ENCODE data around the gene NELFCD. TPM values are rescaled to one million over a fixed set of nuclear protein-coding genes. Genes with fewer than 3 reads are reported as not detected.
A peak's percentile ranks its signal among the peaks of the same experiment; 100 is the strongest.
"Not testable (repeated sequence)": the region's sequence is repeated elsewhere in the genome, so short reads cannot be mapped to it uniquely, and the experiment has no call there.

Gene NELFCD
- total RNA-seq, 1 donor, result 46.7 TPM

DNA sequence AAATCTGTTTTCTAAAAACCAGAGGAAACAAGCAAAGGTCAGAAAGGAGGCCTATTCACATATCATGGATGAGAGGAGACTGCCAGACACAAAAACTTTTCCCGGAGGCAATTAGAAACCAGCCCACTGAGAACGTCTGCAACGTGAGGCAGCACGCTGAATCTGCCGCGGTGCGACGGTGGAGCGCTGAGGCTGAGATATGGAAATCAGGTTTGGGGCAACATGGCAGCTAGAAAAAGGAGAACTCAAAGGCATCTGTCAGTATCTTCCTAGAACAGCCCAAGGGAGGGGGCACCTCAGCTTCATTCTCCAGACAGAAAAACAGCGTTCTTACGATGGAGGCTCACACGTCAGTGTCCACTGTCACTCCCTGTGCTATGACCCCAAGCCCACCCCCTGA, 56.3 kb downstream of the NELFCD start:
- Histone ChIP-seq H3K4me1 (ENCODE audit: insufficient read depth, low read length) (peaks cover 17% of the 10 kb centered on the region), H3K79me2 (ENCODE audit: insufficient read depth, low read length) (peaks cover 68% of the 10 kb centered on the region), H3K36me3 (ENCODE audit: insufficient read depth, low read length) (peaks cover 53% of the 10 kb centered on the region), H2AFZ (ENCODE audit: low read length) (no peak overlapping the region), H3K4me3 (ENCODE audit: insufficient read depth, low read length) (no peak overlapping the region), H3K27me3 (ENCODE audit: insufficient read depth, low read length) (no peaks in the 10 kb centered on the region), H3K27ac (ENCODE audit: low read depth, low read length) (no peak overlapping the region), H3K9me3 (ENCODE audit: low read depth, low read length) (no peaks in the 10 kb centered on the region), H4K20me1 (ENCODE audit: insufficient read depth, low read length) (peaks cover 14% of the 10 kb centered on the region), H3K4me2 (ENCODE audit: insufficient read depth, low read length) (no peak overlapping the region)
- no peak for TF ChIP-seq CTCF (IDR thresholded peaks at IDR 0.05; ENCODE audit: extremely low read depth, low read depth, low read length)
- DNase-seq (ENCODE audit: insufficient read length, low spot score, missing footprints), result no peak

GRCh38 chr20:59039233-59039632, 58.2 kb downstream of the NELFCD start:
- no peaks in the 10 kb centered on the region for H3K9me3 ChIP-seq (ENCODE audit: low read depth, low read length)
- DNase-seq (ENCODE audit: insufficient read length, low spot score, missing footprints), result peak; percentile 30
- peaks cover 47% of the 10 kb centered on the region for H3K36me3 ChIP-seq (ENCODE audit: insufficient read depth, low read length)
- H4K20me1 ChIP-seq (ENCODE audit: insufficient read depth, low read length), result peaks cover 14% of the 10 kb centered on the region
- peak overlapping the region; percentile 31 for H3K27ac ChIP-seq (ENCODE audit: low read depth, low read length)
- peaks cover 22% of the 10 kb centered on the region for H3K4me1 ChIP-seq (ENCODE audit: insufficient read depth, low read length)
- no peak for TF ChIP-seq CTCF (IDR thresholded peaks at IDR 0.05; ENCODE audit: extremely low read depth, low read depth, low read length)
- no peaks in the 10 kb centered on the region for H3K27me3 ChIP-seq (ENCODE audit: insufficient read depth, low read length)
- H3K4me2 ChIP-seq (ENCODE audit: insufficient read depth, low read length), result no peak overlapping the region
- peaks cover 71% of the 10 kb centered on the region for H3K79me2 ChIP-seq (ENCODE audit: insufficient read depth, low read length)
- H3K4me3 ChIP-seq (ENCODE audit: insufficient read depth, low read length), result no peak overlapping the region
- no peak overlapping the region for H2AFZ ChIP-seq (ENCODE audit: low read length)

GRCh38 chr20:59040667-59041066, 59.6 kb downstream of the NELFCD start:
- Histone ChIP-seq H2AFZ (ENCODE audit: low read length) (no peak overlapping the region), H3K27ac (ENCODE audit: low read depth, low read length) (no peak overlapping the region), H3K4me2 (ENCODE audit: insufficient read depth, low read length) (no peak overlapping the region), H3K9me3 (ENCODE audit: low read depth, low read length) (no peaks in the 10 kb centered on the region), H3K4me1 (ENCODE audit: insufficient read depth, low read length) (peaks cover 22% of the 10 kb centered on the region), H4K20me1 (ENCODE audit: insufficient read depth, low read length) (peaks cover 12% of the 10 kb centered on the region), H3K4me3 (ENCODE audit: insufficient read depth, low read length) (no peak overlapping the region), H3K36me3 (ENCODE audit: insufficient read depth, low read length) (peaks cover 35% of the 10 kb centered on the region), H3K27me3 (ENCODE audit: insufficient read depth, low read length) (no peaks in the 10 kb centered on the region), H3K79me2 (ENCODE audit: insufficient read depth, low read length) (peaks cover 64% of the 10 kb centered on the region)
- DNase-seq (ENCODE audit: insufficient read length, low spot score, missing footprints), result no peak
- no peak for TF ChIP-seq CTCF (IDR thresholded peaks at IDR 0.05; ENCODE audit: extremely low read depth, low read depth, low read length)

DNA sequence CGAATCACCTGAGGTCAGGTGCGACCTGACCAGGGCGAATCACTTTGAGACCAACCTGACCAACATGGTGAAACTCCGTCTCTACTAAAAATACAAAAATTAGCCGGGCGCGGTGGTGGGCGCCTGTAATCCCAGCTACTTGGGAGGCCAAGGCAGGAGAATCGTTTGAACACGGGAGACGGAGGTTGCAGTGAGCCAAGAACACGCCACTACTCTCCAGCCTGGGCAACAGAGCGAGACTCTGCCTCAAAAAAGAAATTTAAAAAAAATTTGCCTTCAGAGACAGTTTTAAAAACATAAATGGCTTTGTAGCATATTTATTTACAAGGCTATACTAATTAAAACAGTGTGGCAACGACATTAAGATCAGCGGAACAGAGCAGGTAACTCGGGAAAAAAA, 60.4 kb downstream of the NELFCD start:
- DNase-seq (ENCODE audit: insufficient read length, low spot score, missing footprints); H3K9me3 ChIP-seq (ENCODE audit: low read depth, low read length); H2AFZ ChIP-seq (ENCODE audit: low read length); H3K27me3 ChIP-seq (ENCODE audit: insufficient read depth, low read length); H3K27ac ChIP-seq (ENCODE audit: low read depth, low read length): not testable (repeated sequence)
- Histone ChIP-seq H3K4me1 (ENCODE audit: insufficient read depth, low read length) (peaks cover 22% of the 10 kb centered on the region), H4K20me1 (ENCODE audit: insufficient read depth, low read length) (peaks cover 12% of the 10 kb centered on the region), H3K36me3 (ENCODE audit: insufficient read depth, low read length) (peaks cover 27% of the 10 kb centered on the region), H3K79me2 (ENCODE audit: insufficient read depth, low read length) (peaks cover 58% of the 10 kb centered on the region), H3K4me2 (ENCODE audit: insufficient read depth, low read length) (peak overlapping the region; percentile 77), H3K4me3 (ENCODE audit: insufficient read depth, low read length) (peak overlapping the region; percentile 94)

Data from osteoblast (primary cell).